Activated naive CD4-positive, alpha-beta T cell treated with anti-CD3 and anti-CD28 coated beads, Interleukin-2, amount 10 ng/mL, durations not matched to agents 7 days and 5 days (primary cell): ENCODE data around the gene RERE.

Experiments used
- CTCF ChIA-PET: fragments of 350-600 bp; sonication (Branson Sonifier 250); formaldehyde crosslinking; loops from one replicate; lab custom pipeline; 2021; ENCODE audit warnings: antibody characterized with exemption; lab: Charles Lee
- DNase-seq: peaks from one replicate; pipeline ENCODE4 v3.0.0-alpha.2; 2020
- H3K27ac Mint-ChIP-seq: one replicate; pipeline ENCODE4 v1.8.0; 2021; ENCODE audit warnings: mild to moderate bottlenecking, moderate library complexity, mixed read lengths
- H3K27me3 Mint-ChIP-seq: one replicate; pipeline ENCODE4 v1.8.0; 2021; ENCODE audit warnings: mild to moderate bottlenecking, mixed read lengths
- H3K36me3 Mint-ChIP-seq: one replicate; pipeline ENCODE4 v1.8.0; 2021; ENCODE audit warnings: mixed read lengths
- H3K4me1 Mint-ChIP-seq: one replicate; pipeline ENCODE4 v1.8.0; 2021; ENCODE audit warnings: mixed read lengths
- H3K4me3 Mint-ChIP-seq: one replicate; pipeline ENCODE4 v1.8.0; 2021; ENCODE audit warnings: mild to moderate bottlenecking, moderate library complexity, mixed read lengths
- H3K9me3 Mint-ChIP-seq: one replicate; pipeline ENCODE4 v1.8.0; 2021; ENCODE audit warnings: mixed read lengths

Gene RERE

GRCh38 chr1:8325771-8326170 lies 491.7 kb downstream of the RERE start:
- H3K9me3 Mint-ChIP-seq: no peaks in the 10 kb centered on the region
- no peaks in the 10 kb centered on the region for H3K36me3 Mint-ChIP-seq
- H3K4me3 Mint-ChIP-seq: no peak overlapping the region
- DNase-seq: no peak
- H3K4me1 Mint-ChIP-seq: no peaks in the 10 kb centered on the region
- peaks cover 6% of the 10 kb centered on the region for H3K27me3 Mint-ChIP-seq
- CTCF ChIA-PET: interaction anchor here (0.9 kb wide), 1 partner anchor 311 kb away, joined by 4 read pairs; no protein-coding TSS in a partner anchor
- H3K27ac Mint-ChIP-seq: no peak overlapping the region

DNA sequence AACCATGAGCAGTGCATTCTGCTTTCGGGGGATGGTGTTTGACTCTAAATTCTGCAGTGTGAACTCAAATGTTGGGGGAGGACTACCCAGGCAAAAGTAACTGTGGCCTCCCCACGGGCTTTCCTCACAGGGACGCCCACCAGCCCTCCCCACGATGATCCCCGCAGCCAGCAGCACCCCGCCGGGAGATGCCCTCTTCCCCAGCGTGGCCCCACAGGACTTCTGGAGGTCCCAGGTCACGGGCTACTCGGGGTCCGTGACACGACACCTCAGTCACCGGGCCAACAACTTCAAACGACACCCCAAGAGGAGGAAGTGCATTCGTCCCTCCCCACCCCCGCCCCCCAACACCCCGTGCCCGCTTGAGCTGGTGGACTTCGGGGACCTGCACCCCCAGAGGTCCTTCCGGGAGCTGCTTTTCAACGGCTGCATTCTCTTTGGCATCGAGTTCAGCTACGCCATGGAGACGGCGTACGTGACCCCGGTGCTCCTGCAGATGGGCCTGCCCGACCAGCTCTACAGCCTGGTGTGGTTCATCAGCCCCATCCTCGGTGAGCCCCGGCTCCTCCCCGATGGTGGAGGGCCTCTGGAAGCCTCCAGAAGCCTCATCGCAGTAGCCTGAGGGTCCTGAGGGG lies 493.1 kb downstream of the RERE start:
- DNase-seq: no peak
- Mint-ChIP-seq H3K27me3 (peaks cover 21% of the 10 kb centered on the region), H3K27ac (no peak overlapping the region)

GRCh38 chr1:8323706-8324105 lies 493.7 kb downstream of the RERE start:
- no peaks in the 10 kb centered on the region for H3K9me3 Mint-ChIP-seq
- CTCF ChIA-PET: interaction anchor here (1.4 kb wide), 1 partner anchor 9 kb away, joined by 7 read pairs; no protein-coding TSS in a partner anchor

More for the DNA sequence above, 493.1 kb downstream of the RERE start:
- H3K36me3 Mint-ChIP-seq: no peaks in the 10 kb centered on the region
- H3K9me3 Mint-ChIP-seq: no peaks in the 10 kb centered on the region
- CTCF ChIA-PET: interaction anchor here (1.4 kb wide), 1 partner anchor 10 kb away, joined by 7 read pairs; no protein-coding TSS in a partner anchor
- H3K4me3 Mint-ChIP-seq: no peak overlapping the region
- no peaks in the 10 kb centered on the region for H3K4me1 Mint-ChIP-seq

DNA sequence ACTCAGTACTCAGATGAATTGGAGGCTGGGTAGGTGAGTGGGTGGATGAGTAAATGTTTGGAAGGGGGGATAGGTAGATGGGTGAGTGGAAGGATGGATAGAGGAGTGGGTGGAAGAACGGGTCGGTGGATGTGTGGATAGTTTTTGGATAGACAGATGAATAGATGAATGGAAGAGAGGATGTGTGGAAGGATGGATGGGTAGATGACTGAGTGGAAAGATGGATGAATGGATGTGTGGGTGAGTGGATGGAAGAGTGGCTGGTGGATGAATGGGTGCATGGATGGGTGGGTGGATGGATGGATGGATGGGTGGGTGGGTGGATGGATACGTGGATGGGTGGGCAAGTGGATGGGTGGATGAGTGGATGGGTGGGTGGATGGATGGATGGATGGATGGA lies 495.8 kb downstream of the RERE start:
- peaks cover 9% of the 10 kb centered on the region for H3K4me1 Mint-ChIP-seq
- CTCF ChIA-PET: no interaction called here
- H3K27ac Mint-ChIP-seq: no peak overlapping the region
- H3K9me3 Mint-ChIP-seq: no peaks in the 10 kb centered on the region
- DNase-seq: no peak
- H3K27me3 Mint-ChIP-seq: peaks cover 42% of the 10 kb centered on the region
- no peak overlapping the region for H3K4me3 Mint-ChIP-seq
- no peaks in the 10 kb centered on the region for H3K36me3 Mint-ChIP-seq

More at GRCh38 chr1:8323706-8324105, 493.7 kb downstream of the RERE start:
- no peak overlapping the region for H3K4me3 Mint-ChIP-seq
- peaks cover 24% of the 10 kb centered on the region for H3K27me3 Mint-ChIP-seq
- H3K36me3 Mint-ChIP-seq: no peaks in the 10 kb centered on the region
- peaks cover 1% of the 10 kb centered on the region for H3K4me1 Mint-ChIP-seq
- DNase-seq: no peak
- H3K27ac Mint-ChIP-seq: no peak overlapping the region

DNA sequence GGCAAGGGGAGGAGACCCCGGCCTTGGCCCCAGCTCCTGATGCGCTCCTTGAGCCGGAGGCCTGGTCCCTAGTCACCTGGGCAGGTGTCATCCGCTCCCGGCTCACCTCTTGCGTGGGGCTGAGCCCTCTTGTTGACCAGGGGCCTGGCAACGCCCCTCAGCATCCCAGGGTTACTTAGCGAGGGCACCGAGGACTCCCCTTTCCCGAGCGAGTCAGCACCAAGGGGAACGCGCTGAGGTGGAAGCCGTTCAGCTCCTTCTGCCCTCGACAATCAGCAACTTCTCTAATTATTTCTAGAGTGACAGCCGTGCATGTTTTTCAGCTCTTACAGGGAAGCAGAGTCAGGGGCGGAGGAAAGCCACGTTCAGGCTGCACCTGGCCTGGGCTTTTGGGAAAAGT lies 499.0 kb downstream of the RERE start:
- Mint-ChIP-seq H3K27ac (no peak overlapping the region), H3K36me3 (no peaks in the 10 kb centered on the region), H3K4me1 (peaks cover 24% of the 10 kb centered on the region), H3K9me3 (no peaks in the 10 kb centered on the region), H3K4me3 (peak overlapping the region; percentile 64), H3K27me3 (peaks cover 71% of the 10 kb centered on the region)
- DNase-seq: peak; percentile 26
- CTCF ChIA-PET: interaction anchor here (2.0 kb wide), 1 partner anchor 303 kb away, joined by 6 read pairs; no protein-coding TSS in a partner anchor

GRCh38 chr1:8317647-8318381 lies 499.6 kb downstream of the RERE start, which contains the start of gene SLC45A1:
Gene SLC45A1 (plus strand): TSS chr1:8318114. CDS start chr1:8324330, 6,216 bp downstream.
- Mint-ChIP-seq H3K27me3 (peaks cover 71% of the 10 kb centered on the region), H3K27ac (no peak within 1 kb of the TSS), H3K4me3 (peak within 1 kb of the TSS; percentile 64), H3K9me3 (no peaks in the 10 kb centered on the region), H3K36me3 (no peaks in the 10 kb centered on the region), H3K4me1 (peaks cover 24% of the 10 kb centered on the region)
- CTCF ChIA-PET: interaction anchor here (2.0 kb wide), 1 partner anchor 302 kb away, joined by 6 read pairs; no protein-coding TSS in a partner anchor
- DNase-seq: peak; percentile 83

DNA sequence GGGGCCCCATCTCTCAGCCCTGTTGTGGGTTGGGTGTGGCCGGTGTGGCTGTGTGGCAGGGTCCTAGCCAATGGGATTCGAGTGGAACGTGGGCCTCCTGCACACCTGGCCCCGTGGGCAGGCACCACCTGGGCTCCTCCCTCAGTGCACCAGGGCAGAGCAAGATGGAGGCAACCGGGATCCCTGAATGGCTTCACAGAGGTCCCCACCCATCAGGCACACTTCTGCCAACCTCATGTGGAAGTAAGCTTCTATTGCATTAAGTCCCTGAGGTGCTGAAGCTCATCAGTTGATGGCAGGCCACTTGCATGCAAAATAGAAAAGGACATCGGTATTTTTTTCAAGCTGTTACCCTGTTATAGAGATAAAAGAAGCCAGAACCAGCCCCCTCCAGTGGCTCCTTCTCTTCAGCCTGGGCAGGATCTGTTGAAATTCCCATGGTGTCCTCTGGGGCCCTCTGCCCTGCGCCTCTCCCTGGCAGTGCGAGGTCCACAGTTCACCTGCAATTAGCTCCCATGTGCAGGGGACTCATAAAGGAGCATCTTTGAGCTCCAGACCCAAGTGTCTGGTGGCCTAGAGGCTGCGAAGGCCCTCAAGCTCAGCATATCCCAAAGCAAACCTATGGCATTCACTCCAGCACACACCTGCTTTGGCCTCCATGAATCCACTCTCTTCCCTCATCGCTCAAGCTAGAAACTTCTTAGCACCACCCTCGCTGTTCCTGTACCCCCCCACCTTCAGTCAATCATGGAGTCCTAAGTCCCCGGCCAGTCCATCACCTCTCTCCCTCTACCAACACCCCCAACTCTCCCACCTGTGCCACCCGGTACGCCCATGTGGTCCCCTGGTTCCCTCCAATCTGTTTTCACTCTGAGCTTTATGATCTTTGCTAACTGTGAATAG lies 501.6 kb downstream of the RERE start:
- Mint-ChIP-seq H3K4me3 (no peak overlapping the region), H3K36me3 (no peaks in the 10 kb centered on the region), H3K4me1 (peaks cover 24% of the 10 kb centered on the region), H3K27me3 (peaks cover 70% of the 10 kb centered on the region), H3K27ac (no peak overlapping the region), H3K9me3 (no peaks in the 10 kb centered on the region)
- CTCF ChIA-PET: interaction anchor here (0.8 to 7.8 kb wide), 10 partner anchors 14 to 333 kb away, joined by 3 to 105 read pairs (median 6); no protein-coding TSS in a partner anchor
- DNase-seq: no peak

GRCh38 chr1:8314346-8315280 lies 502.8 kb downstream of the RERE start:
- CTCF ChIA-PET: interaction anchor here (0.7 to 7.8 kb wide), 15 partner anchors 9 to 339 kb away, joined by 3 to 105 read pairs (median 5); no protein-coding TSS in a partner anchor
- H3K27me3 Mint-ChIP-seq: peaks cover 59% of the 10 kb centered on the region
- peak; percentile 66 for DNase-seq
- no peak overlapping the region for H3K27ac Mint-ChIP-seq
- H3K4me3 Mint-ChIP-seq: no peak overlapping the region
- no peaks in the 10 kb centered on the region for H3K36me3 Mint-ChIP-seq
- H3K4me1 Mint-ChIP-seq: peaks cover 24% of the 10 kb centered on the region
- H3K9me3 Mint-ChIP-seq: no peaks in the 10 kb centered on the region

DNA sequence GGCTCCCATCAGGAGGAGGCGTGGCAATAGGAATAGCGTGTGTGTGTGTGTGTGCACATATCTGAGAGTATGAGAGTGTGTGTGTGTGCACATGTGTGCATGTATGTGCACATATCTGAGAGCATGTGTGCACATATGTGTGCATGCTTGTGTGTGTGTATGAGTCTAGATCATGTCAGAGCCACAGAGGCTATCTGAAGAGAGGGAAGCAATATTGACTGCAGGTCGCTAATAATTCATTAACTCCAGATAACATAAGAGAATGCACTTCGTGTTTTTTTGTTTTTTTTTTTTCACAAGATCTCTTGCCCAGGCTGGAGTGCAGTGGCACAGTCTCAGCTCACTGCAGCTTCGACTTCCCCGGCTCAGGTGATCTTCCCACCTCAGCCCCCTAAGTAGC lies 504.2 kb downstream of the RERE start:
- H3K27me3 Mint-ChIP-seq: peaks cover 54% of the 10 kb centered on the region
- CTCF ChIA-PET: interaction anchor here (2.4 to 7.8 kb wide), 3 partner anchors 283 to 305 kb away, joined by 5 to 105 read pairs (median 39); no protein-coding TSS in a partner anchor
- no peaks in the 10 kb centered on the region for H3K36me3 Mint-ChIP-seq
- no peaks in the 10 kb centered on the region for H3K9me3 Mint-ChIP-seq
- peaks cover 18% of the 10 kb centered on the region for H3K4me1 Mint-ChIP-seq
- no peak overlapping the region for H3K27ac Mint-ChIP-seq
- no peak for DNase-seq
- H3K4me3 Mint-ChIP-seq: no peak overlapping the region

DNA sequence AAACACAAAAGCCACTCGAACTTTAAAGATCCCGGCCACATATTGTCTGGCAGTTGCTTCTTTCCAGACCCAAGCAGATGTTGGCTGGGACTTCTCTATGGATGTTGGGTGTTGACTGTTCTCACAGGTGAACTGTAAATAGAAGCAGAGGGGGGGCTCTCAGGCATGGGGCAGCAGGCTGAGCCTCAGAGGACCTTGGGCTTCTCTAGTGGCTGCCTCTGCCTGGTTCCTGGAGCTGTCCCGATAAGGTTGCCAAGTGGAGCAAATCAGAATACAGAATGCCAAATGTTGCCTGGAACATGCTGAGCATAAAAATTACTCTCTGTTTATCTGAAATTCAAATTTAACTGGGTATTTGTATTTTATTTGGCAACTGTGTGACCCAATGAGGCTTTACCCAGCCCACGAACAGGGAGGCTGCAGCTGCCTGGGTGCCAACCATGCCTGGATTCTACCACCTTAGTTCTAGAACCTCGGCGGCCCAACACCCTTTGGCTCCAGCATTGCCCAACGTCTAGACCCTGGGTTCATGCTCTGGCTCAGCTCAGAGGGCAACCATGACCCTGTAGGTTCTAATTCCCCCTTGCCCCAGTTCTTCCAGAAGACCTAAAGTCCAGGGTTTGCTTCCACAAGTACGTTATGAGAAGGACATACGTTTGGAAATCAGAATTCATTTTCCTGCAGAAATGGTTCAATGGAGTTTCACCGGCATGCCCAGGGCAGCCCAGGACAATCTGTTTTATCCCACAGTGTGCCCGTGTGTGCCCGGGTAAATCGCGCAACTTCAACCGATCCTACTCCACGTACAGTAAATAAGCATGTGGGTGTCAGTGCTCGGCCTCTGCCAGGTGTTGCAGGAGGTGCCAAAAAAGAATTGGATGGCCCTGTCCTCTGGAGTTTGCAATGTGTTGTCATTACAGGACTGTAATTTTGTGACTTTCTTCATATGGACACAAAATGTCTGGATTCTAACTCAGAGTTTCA lies 504.9 kb downstream of the RERE start:
- Mint-ChIP-seq H3K4me1 (peaks cover 16% of the 10 kb centered on the region), H3K27me3 (peaks cover 54% of the 10 kb centered on the region)

DNA sequence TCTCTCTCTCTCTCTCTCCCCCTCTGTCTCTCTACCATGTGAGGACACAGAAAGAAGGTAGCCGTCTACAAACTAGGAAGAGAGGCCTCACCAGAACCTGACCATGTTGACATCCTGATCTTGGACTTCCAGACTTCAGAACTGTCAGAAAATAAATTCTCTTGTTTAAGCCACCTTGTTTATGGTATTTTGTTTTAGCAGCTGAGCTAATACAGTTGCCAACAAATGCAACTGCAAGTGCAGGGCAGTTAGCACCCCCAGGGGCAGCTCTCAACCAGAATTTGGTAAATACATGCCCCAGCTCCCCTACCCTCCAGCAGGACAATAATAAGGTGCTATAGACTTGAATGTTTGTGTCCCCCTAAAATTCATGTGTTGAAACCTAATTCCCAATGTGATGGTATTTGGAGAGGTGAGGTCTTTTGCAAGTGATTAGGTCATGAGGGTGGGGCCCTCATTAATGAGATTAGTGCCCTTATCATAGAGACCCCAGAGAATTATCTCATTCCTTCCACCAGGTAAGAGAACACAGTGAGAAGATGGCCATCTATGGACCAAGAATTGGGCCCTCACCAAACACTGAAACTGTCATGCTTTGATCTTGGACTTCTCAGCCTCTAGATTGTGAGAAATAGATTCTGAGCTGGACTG lies 506.2 kb downstream of the RERE start:
- no peak overlapping the region for H3K27ac Mint-ChIP-seq
- peaks cover 51% of the 10 kb centered on the region for H3K27me3 Mint-ChIP-seq
- no peak overlapping the region for H3K4me3 Mint-ChIP-seq
- DNase-seq: no peak
- no peaks in the 10 kb centered on the region for H3K9me3 Mint-ChIP-seq
- CTCF ChIA-PET: interaction anchor here (1.1 to 7.8 kb wide), 2 partner anchors 159 to 295 kb away, joined by 3 to 105 read pairs; no protein-coding TSS in a partner anchor
- no peaks in the 10 kb centered on the region for H3K36me3 Mint-ChIP-seq
- peaks cover 15% of the 10 kb centered on the region for H3K4me1 Mint-ChIP-seq

More for the DNA sequence above, 504.9 kb downstream of the RERE start:
- Mint-ChIP-seq H3K9me3 (no peaks in the 10 kb centered on the region), H3K36me3 (no peaks in the 10 kb centered on the region), H3K4me3 (no peak overlapping the region), H3K27ac (no peak overlapping the region)
- no peak for DNase-seq
- CTCF ChIA-PET: interaction anchor here (2.4 to 7.8 kb wide), 3 partner anchors 282 to 304 kb away, joined by 5 to 105 read pairs (median 39); no protein-coding TSS in a partner anchor
